ENCODE results near the gene ZGRF1. TPM values are rescaled to one million over a fixed set of nuclear protein-coding genes. Genes with fewer than 3 reads are reported as not detected.

ZGRF1 gene
- total and polyA plus RNA-seq, 4 donors: 1.3 to 14.9 (median 4.6) TPM

Small RNAs within 50 kb of the gene (small RNA-seq; reads per million reads assigned to genes)
- gene MIR302A (ENCODE audit: low replicate concordance) (not detected), gene MIR302C (ENCODE audit: low replicate concordance) (not detected), gene MIR302D (ENCODE audit: low replicate concordance) (not detected), gene MIR367 (ENCODE audit: low replicate concordance) (not detected)

Other genes starting within 250 kb of the ZGRF1 start
- gene NEUROG2, start 120.7 kb downstream of the ZGRF1 start, total RNA-seq: not detected
- not detected for gene NEUROG2, start 120.7 kb downstream of the ZGRF1 start, polyA plus RNA-seq
- 10 to 100 TPM; 24.9 to 75.5 TPM for gene LARP7, start 234 bp upstream of the ZGRF1 start, total RNA-seq
- 10 to 100 TPM; 29.3 to 42.7 TPM for gene LARP7, start 234 bp upstream of the ZGRF1 start, polyA plus RNA-seq